GM10847 (cell line): ENCODE data around the gene KBTBD8.

ENCODE experiments used
- POLR2A ChIP-seq: IDR thresholded peaks from 2 replicates; pipeline ENCODE4 v1.6.1; 2011; ENCODE audit not compliant: insufficient read length; ENCODE audit errors: extremely low read depth

The KBTBD8 gene, protein sequence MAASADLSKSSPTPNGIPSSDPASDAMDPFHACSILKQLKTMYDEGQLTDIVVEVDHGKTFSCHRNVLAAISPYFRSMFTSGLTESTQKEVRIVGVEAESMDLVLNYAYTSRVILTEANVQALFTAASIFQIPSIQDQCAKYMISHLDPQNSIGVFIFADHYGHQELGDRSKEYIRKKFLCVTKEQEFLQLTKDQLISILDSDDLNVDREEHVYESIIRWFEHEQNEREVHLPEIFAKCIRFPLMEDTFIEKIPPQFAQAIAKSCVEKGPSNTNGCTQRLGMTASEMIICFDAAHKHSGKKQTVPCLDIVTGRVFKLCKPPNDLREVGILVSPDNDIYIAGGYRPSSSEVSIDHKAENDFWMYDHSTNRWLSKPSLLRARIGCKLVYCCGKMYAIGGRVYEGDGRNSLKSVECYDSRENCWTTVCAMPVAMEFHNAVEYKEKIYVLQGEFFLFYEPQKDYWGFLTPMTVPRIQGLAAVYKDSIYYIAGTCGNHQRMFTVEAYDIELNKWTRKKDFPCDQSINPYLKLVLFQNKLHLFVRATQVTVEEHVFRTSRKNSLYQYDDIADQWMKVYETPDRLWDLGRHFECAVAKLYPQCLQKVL

DNA sequence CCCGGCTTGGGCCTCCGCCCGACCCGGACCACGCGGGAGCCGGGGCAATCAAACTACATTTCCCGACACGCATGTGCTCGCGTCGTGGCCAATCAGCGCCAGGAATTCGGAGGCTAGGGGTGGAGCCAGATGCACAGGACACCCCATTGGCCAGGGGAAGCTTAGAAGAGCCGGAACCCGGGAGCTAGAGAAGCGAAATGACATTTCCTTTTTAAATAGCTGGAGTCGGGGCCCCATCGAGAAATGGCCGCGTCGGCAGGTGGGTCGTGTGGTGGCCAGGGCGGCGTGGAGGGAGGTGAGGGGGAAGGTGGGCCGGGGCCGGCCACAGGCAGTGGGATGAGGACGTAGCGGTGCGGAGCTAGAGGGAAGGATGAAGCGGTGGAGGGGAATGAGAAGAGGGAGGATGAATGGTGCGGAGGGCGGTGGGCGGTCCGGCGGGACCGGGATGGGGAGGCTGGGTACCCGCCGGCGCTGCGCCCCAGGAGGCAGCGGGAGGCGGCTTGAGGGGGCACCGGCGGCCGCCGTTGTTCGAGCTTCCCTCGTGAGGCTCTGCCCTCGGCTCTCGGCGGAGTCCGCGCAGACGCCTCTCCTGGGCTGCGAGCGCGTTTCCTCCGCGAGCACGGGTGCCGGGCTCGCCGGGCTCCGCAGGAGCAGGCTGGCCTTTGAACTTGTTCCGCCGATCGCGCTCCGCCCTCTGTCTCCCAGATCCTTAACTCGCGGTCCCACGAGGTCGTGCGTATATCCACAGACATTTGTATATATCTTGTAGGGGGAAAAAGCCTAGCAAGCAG is at the start of gene KBTBD8:
KBTBD8 (plus strand) TSS at position 195 of the 791 bp plus-strand sequence; CDS start at position 244, 49 bp downstream.
- peak; percentile 64 for TF ChIP-seq POLR2A

- no peak for TF ChIP-seq POLR2A
These were observed 49.3 kb upstream of the KBTBD8 start for GRCh38 chr3:66948838-66949237.

DNA sequence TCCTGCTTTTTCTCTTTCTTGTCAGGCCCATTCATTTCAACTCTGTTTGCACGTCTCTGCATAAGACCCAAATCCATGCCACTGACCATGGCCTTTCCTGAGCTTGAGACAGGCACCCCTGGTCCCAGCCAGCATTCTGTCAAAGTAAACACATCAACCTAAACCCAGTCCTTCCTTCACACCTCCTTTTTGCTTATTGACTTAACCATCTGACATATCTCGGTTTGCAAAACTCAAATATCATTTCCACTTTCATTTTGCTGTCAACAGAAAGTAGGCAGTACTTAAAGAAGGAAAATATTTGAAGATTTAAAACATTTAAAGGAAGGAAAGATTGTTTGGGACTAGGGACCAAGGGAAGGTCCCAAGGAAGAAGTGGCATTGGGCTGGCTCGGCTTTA is 48.2 kb upstream of the KBTBD8 start:
- TF ChIP-seq POLR2A = no peak

GRCh38 chr3:66952357-66952756 is 45.8 kb upstream of the KBTBD8 start:
- no peak for TF ChIP-seq POLR2A

GRCh38 chr3:66953934-66954445 is 44.1 kb upstream of the KBTBD8 start:
- TF ChIP-seq POLR2A = no peak

DNA sequence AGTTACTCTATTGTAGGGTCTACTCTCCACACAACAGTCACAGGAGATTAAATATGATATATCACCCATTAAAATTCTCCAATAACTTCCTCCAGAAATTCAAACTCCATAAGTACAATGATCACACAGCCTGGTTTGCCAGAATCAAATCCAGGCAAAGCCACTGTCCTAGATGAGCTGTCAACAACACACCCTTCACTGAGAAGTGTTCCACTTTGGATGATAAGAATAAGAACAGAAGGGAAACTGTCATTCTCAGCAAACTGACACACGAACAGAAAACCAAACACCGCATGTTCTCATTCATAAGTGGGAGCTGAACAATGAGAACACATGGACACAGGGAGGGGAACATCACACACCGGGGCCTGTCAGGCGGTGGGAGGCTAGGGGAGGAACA is 41.4 kb upstream of the KBTBD8 start:
- TF ChIP-seq POLR2A = no peak

DNA sequence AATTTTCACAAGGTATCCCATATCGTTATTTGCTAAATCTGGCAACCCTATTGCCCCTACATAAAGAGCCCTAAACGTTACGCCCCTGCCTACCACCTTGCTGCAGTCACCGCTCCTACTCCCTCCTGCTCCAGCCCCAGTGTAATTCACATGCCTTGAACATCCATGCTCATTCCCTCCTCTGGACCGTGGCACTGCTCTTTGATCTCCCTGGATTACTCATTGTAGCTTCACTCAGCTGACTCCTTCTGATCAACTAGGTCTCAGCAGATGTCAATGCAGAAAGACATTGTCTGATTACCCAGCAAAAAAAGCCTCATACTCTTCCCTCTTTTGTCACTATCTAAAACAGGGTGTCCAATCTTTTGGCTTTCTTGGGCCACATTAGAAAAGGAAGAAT is 40.7 kb upstream of the KBTBD8 start:
- TF ChIP-seq POLR2A = no peak

GRCh38 chr3:66958067-66958466 is 40.0 kb upstream of the KBTBD8 start:
- no peak for TF ChIP-seq POLR2A

GRCh38 chr3:66962664-66963063 is 35.4 kb upstream of the KBTBD8 start:
- TF ChIP-seq POLR2A = no peak

DNA sequence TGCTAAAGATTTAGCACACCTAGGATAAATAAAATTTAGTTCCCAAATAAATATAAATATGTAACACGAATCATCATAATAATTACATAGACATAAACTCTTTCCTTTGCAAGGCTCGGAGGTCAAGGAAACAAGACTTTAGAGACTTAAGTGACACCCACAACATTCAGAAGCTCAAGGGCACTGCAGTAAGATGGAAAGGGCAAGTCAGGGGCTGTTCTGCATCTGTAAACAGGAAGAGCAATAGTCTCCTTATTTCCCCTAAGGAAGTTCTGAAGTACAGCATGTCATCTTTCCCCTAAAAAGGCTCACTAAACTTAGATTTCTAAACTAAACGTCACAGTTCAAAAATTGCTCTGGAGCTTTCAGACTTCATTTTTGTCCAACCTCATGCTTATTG is 26.9 kb upstream of the KBTBD8 start:
- no peak for TF ChIP-seq POLR2A

- TF ChIP-seq POLR2A = no peak
These were observed 26.1 kb upstream of the KBTBD8 start for GRCh38 chr3:66971891-66972551.

- no peak for TF ChIP-seq POLR2A
These were observed 17.3 kb upstream of the KBTBD8 start for GRCh38 chr3:66980791-66981190.

- no peak for TF ChIP-seq POLR2A
These were observed 15.0 kb upstream of the KBTBD8 start for GRCh38 chr3:66983101-66983500.

- TF ChIP-seq POLR2A = no peak
These were observed 12.7 kb upstream of the KBTBD8 start for GRCh38 chr3:66985336-66985920.

- TF ChIP-seq POLR2A = no peak
These were observed 11.7 kb upstream of the KBTBD8 start for GRCh38 chr3:66986406-66986805.

GRCh38 chr3:66989241-66989640 is 8.9 kb upstream of the KBTBD8 start:
- no peak for TF ChIP-seq POLR2A
